Fibroblast of villous mesenchyme (primary cell): ENCODE measurements around the gene NUP62. TPM values are rescaled to one million over a fixed set of nuclear protein-coding genes. Genes with fewer than 3 reads are reported as not detected.

Experiments used
- DNase-seq: peaks from one replicate; pipeline ENCODE4 v3.0.0-alpha.2; 2010; ENCODE audit warnings: low read depth
- H3K4me3 ChIP-seq: 2 replicates; pipeline ENCODE4 v1.5.1; 2011; ENCODE audit warnings: low read depth, mild to moderate bottlenecking, low read length
- CTCF ChIP-seq: IDR thresholded peaks from 2 replicates; pipeline ENCODE4 v1.5.1; 2012; ENCODE audit warnings: low read depth, mild to moderate bottlenecking, low read length; ENCODE audit not compliant: insufficient read depth
- total RNA-seq: library from RNA; depleted of rRNA; stranded (reverse); fragments of >200 nt; gene quantifications from 2 replicates; pipeline ENCODE4 v1.2.3, GENCODE V29; 2012

The NUP62 gene
- total RNA-seq: 25.8 and 43.2 TPM in 2 replicates

- TF ChIP-seq CTCF: no peak
- peak within 1 kb of the TSS; percentile 95 for H3K4me3 ChIP-seq
- DNase-seq: peak; percentile 79
Measured at GRCh38 chr19:49929121-49929610, at the start of gene NUP62, which contains the start of gene ATF5. NUP62 (minus strand) TSS chr19:49929504; CDS start chr19:49909807, 19,697 bp downstream. ATF5 (plus strand) TSS chr19:49929205; CDS start chr19:49930851, 1,646 bp downstream.

DNA sequence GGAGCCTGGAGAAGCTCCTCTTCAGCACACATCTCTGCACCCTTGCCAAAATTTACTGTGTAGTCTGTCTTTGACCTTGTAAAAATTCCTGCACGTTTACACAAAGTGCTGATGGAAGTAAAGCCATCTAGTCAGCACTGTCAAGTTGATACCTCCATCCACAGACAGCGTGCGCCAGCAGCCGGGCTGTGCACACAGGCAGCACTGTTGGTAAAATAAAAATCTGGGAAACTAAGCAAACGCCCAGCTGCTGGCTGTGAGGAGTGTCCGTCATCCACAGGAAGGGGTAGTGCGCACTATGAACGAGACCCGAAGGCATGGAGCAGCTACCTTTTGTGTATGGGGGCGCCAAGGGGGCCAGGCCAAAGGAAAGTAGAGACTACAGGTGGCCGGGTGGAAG lies 49.0 kb upstream of the NUP62 start:
- no peak for TF ChIP-seq CTCF
- DNase-seq: no peak
- H3K4me3 ChIP-seq: no peak overlapping the region

DNA sequence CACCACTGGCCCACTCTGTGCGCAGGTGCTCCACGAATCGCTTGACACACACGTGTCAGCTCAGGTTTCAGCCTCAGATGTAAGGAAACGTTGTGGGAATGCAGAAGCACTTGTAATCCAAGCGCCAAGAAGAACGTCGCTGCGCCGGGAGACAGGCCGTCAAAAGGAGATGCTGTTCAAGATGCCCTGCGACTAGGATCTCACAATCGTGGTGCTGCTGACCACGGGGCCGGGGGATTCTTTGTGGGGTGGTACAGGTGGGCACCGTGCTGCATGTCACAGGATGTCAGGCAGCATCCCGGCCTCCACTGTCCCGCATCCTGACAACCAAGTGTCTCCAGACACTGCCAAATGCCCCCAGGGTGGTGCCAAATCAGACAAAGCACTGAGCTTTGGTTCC lies 48.6 kb upstream of the NUP62 start:
- no peak for TF ChIP-seq CTCF
- DNase-seq: no peak
- no peak overlapping the region for H3K4me3 ChIP-seq

DNA sequence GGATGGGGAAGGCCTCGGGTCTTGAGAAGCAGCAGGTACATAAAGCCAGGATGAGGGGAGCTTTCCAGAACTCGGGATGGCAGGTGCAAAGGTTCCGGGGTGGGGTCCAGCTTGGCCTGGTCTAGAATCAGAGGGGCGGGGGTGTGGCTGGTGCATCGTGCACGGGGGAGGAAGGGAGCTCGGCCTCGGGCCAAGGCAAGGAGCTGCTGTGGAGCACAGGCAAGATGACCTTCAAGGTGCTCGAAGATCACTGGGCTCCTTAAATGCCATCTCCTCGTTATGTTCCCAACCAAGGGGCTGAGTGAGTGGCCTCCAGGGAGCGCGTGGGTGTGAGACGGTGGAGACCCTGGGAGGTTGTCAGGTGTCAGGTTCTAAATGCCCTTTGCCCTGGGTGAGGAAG lies 47.8 kb upstream of the NUP62 start:
- no peak overlapping the region for H3K4me3 ChIP-seq
- no peak for TF ChIP-seq CTCF
- DNase-seq: no peak

- no peak for TF ChIP-seq CTCF
- peak; percentile 28 for DNase-seq
- no peak overlapping the region for H3K4me3 ChIP-seq
Measured at GRCh38 chr19:49976496-49976895, 47.2 kb upstream of the NUP62 start.

DNA sequence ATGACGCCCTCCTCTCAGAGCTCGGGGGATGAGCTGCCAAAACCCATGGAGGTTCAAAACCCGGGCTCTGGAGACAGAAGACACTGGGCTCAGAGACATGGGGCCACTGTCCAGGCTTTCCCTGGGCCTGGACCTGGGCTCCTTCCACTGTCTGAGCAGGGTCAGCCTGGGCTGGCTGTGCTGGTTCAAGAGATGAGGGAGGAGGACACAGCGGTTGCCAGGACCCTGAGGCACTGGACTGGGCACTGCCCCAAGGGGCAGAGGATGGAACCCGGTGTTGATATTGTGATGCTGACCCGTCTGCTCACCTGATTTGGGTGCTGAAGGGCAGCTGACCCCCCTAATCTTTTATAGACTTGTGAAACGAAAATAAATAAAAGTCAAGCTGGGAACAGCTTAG lies 45.7 kb upstream of the NUP62 start:
- no peak overlapping the region for H3K4me3 ChIP-seq
- DNase-seq: no peak
- TF ChIP-seq CTCF: no peak

- TF ChIP-seq CTCF: no peak
- H3K4me3 ChIP-seq: no peak overlapping the region
- DNase-seq: no peak
Measured at GRCh38 chr19:49973987-49974386, 44.7 kb upstream of the NUP62 start.
